ENCODE data around the gene SUFU.

GRCh38 chr10:102509387-102509786, 5.6 kb downstream of the SUFU start:
- TF ChIP-seq POLR2A (IDR thresholded peaks at IDR 0.05; ENCODE audit: low read length) (no peak), GATA1 (IDR thresholded peaks at IDR 0.05; ENCODE audit: low read depth, low read length) (no peak)

All from erythroblast (primary cell).